ENCODE data around the gene ASMTL.
"Not testable (repeated sequence)": the region's sequence is repeated elsewhere in the genome, so short reads cannot be mapped to it uniquely, and the experiment has no call there.

ASMTL gene

GRCh38 chrX:1452516-1453394 lies at the start of gene ASMTL:
Gene ASMTL (minus strand): TSS chrX:1452909. CDS start chrX:1452840, 69 bp downstream.
- H3K4me1 Mint-ChIP-seq, result peaks cover 43% of the 10 kb centered on the region
- peak within 1 kb of the TSS; percentile 80 for H3K27ac Mint-ChIP-seq
- peaks cover 18% of the 10 kb centered on the region for H3K9me3 Mint-ChIP-seq

GRCh38 chrX:1502241-1502640 lies 49.5 kb upstream of the ASMTL start:
- H3K27ac Mint-ChIP-seq, result peak overlapping the region; percentile 91
- no peaks in the 10 kb centered on the region for H3K9me3 Mint-ChIP-seq
- peaks cover 70% of the 10 kb centered on the region for H3K4me1 Mint-ChIP-seq
- peak; percentile 93 for ATAC-seq
- no peaks in the 10 kb centered on the region for H3K27me3 Mint-ChIP-seq
- peak overlapping the region; percentile 14 for H3K4me3 Mint-ChIP-seq
- peaks cover 50% of the 10 kb centered on the region for H3K36me3 Mint-ChIP-seq

More at GRCh38 chrX:1452516-1453394, at the start of gene ASMTL:
- peak; percentile 91 for ATAC-seq
- H3K36me3 Mint-ChIP-seq, result peaks cover 24% of the 10 kb centered on the region
- H3K4me3 Mint-ChIP-seq, result peak within 1 kb of the TSS; percentile 83
- H3K27me3 Mint-ChIP-seq, result no peaks in the 10 kb centered on the region

GRCh38 chrX:1500701-1501624 lies 48.3 kb upstream of the ASMTL start:
- Mint-ChIP-seq H3K9me3 (no peaks in the 10 kb centered on the region), H3K27ac (peak overlapping the region; percentile 91), H3K4me1 (peaks cover 79% of the 10 kb centered on the region), H3K36me3 (peaks cover 46% of the 10 kb centered on the region), H3K27me3 (no peaks in the 10 kb centered on the region), H3K4me3 (no peak overlapping the region)
- peak; percentile 67 for ATAC-seq

GRCh38 chrX:1496076-1496475 lies 43.4 kb upstream of the ASMTL start:
- ATAC-seq, result no peak
- no peaks in the 10 kb centered on the region for H3K27me3 Mint-ChIP-seq
- H3K36me3 Mint-ChIP-seq, result peaks cover 53% of the 10 kb centered on the region
- H3K9me3 Mint-ChIP-seq, result peaks cover 6% of the 10 kb centered on the region
- peaks cover 84% of the 10 kb centered on the region for H3K4me1 Mint-ChIP-seq
- H3K27ac Mint-ChIP-seq, result peak overlapping the region; percentile 96
- H3K4me3 Mint-ChIP-seq, result no peak overlapping the region

- H3K4me3 Mint-ChIP-seq, result peak overlapping the region; percentile 92
- peak; percentile 88 for ATAC-seq
- peaks cover 6% of the 10 kb centered on the region for H3K9me3 Mint-ChIP-seq
- peaks cover 69% of the 10 kb centered on the region for H3K4me1 Mint-ChIP-seq
- H3K27me3 Mint-ChIP-seq, result no peaks in the 10 kb centered on the region
- H3K36me3 Mint-ChIP-seq, result peaks cover 47% of the 10 kb centered on the region
- H3K27ac Mint-ChIP-seq, result peak overlapping the region; percentile 96
Measured at GRCh38 chrX:1493877-1494510, 41.3 kb upstream of the ASMTL start.

GRCh38 chrX:1493412-1493811 lies 40.7 kb upstream of the ASMTL start:
- peak; percentile 7 for ATAC-seq
- peaks cover 6% of the 10 kb centered on the region for H3K9me3 Mint-ChIP-seq
- H3K4me1 Mint-ChIP-seq, result peaks cover 68% of the 10 kb centered on the region
- H3K4me3 Mint-ChIP-seq, result peak overlapping the region; percentile 92
- no peaks in the 10 kb centered on the region for H3K27me3 Mint-ChIP-seq
- peaks cover 52% of the 10 kb centered on the region for H3K36me3 Mint-ChIP-seq
- peak overlapping the region; percentile 96 for H3K27ac Mint-ChIP-seq

- Mint-ChIP-seq H3K9me3 (peaks cover 6% of the 10 kb centered on the region), H3K27ac (peak overlapping the region; percentile 96)
Measured at GRCh38 chrX:1492421-1493012, 39.8 kb upstream of the ASMTL start.

GRCh38 chrX:1491851-1492349 lies 39.2 kb upstream of the ASMTL start:
- Mint-ChIP-seq H3K4me1 (peaks cover 75% of the 10 kb centered on the region), H3K27me3 (no peaks in the 10 kb centered on the region), H3K36me3 (peaks cover 54% of the 10 kb centered on the region), H3K27ac (peak overlapping the region; percentile 96), H3K4me3 (peak overlapping the region; percentile 92), H3K9me3 (peaks cover 6% of the 10 kb centered on the region)
- ATAC-seq, result peak; percentile 87

More at GRCh38 chrX:1492421-1493012, 39.8 kb upstream of the ASMTL start:
- ATAC-seq, result no peak
- H3K4me1 Mint-ChIP-seq, result peaks cover 71% of the 10 kb centered on the region
- H3K27me3 Mint-ChIP-seq, result no peaks in the 10 kb centered on the region
- peaks cover 54% of the 10 kb centered on the region for H3K36me3 Mint-ChIP-seq
- H3K4me3 Mint-ChIP-seq, result peak overlapping the region; percentile 92

GRCh38 chrX:1491248-1491647 lies 38.5 kb upstream of the ASMTL start:
- peaks cover 59% of the 10 kb centered on the region for H3K36me3 Mint-ChIP-seq
- not testable (repeated sequence) for ATAC-seq, H3K4me3 Mint-ChIP-seq, H3K9me3 Mint-ChIP-seq, H3K27ac Mint-ChIP-seq, H3K27me3 Mint-ChIP-seq
- H3K4me1 Mint-ChIP-seq, result peaks cover 76% of the 10 kb centered on the region

- Mint-ChIP-seq H3K4me1 (peaks cover 73% of the 10 kb centered on the region), H3K36me3 (peaks cover 61% of the 10 kb centered on the region)
- not testable (repeated sequence) for H3K4me3 Mint-ChIP-seq, ATAC-seq, H3K9me3 Mint-ChIP-seq, H3K27me3 Mint-ChIP-seq, H3K27ac Mint-ChIP-seq
Measured at GRCh38 chrX:1490723-1491122, 38.0 kb upstream of the ASMTL start.

GRCh38 chrX:1489354-1489753 lies 36.6 kb upstream of the ASMTL start:
- ATAC-seq, H3K27me3 Mint-ChIP-seq, H3K4me3 Mint-ChIP-seq, H3K9me3 Mint-ChIP-seq, H3K27ac Mint-ChIP-seq: not testable (repeated sequence)
- Mint-ChIP-seq H3K36me3 (peaks cover 63% of the 10 kb centered on the region), H3K4me1 (peaks cover 66% of the 10 kb centered on the region)

- Mint-ChIP-seq H3K27ac (peak overlapping the region; percentile 75), H3K4me1 (peaks cover 66% of the 10 kb centered on the region), H3K36me3 (peaks cover 69% of the 10 kb centered on the region), H3K4me3 (no peak overlapping the region), H3K9me3 (peaks cover 6% of the 10 kb centered on the region), H3K27me3 (no peaks in the 10 kb centered on the region)
- ATAC-seq, result no peak
Measured at GRCh38 chrX:1488745-1489144, 36.0 kb upstream of the ASMTL start.

GRCh38 chrX:1488141-1488540 lies 35.4 kb upstream of the ASMTL start:
- peaks cover 6% of the 10 kb centered on the region for H3K9me3 Mint-ChIP-seq
- peaks cover 64% of the 10 kb centered on the region for H3K36me3 Mint-ChIP-seq
- no peaks in the 10 kb centered on the region for H3K27me3 Mint-ChIP-seq
- ATAC-seq, result no peak
- H3K4me3 Mint-ChIP-seq, result no peak overlapping the region
- peak overlapping the region; percentile 75 for H3K27ac Mint-ChIP-seq
- peaks cover 66% of the 10 kb centered on the region for H3K4me1 Mint-ChIP-seq

GRCh38 chrX:1487401-1487800 lies 34.7 kb upstream of the ASMTL start:
- peaks cover 6% of the 10 kb centered on the region for H3K9me3 Mint-ChIP-seq
- ATAC-seq, result no peak
- peak overlapping the region; percentile 75 for H3K27ac Mint-ChIP-seq
- H3K4me1 Mint-ChIP-seq, result peaks cover 62% of the 10 kb centered on the region
- peaks cover 57% of the 10 kb centered on the region for H3K36me3 Mint-ChIP-seq
- H3K4me3 Mint-ChIP-seq, result no peak overlapping the region
- no peaks in the 10 kb centered on the region for H3K27me3 Mint-ChIP-seq
